H1 (cell line): ENCODE results near the gene NRBF2. TPM values are rescaled to one million over a fixed set of nuclear protein-coding genes. Genes with fewer than 3 reads are reported as not detected.

Experiments used
- CTCF ChIA-PET: fragments of 300-600 bp; sonication (Branson Sonifier 250); formaldehyde crosslinking; loops from one replicate; lab custom pipeline; 2021; ENCODE audit not compliant: partially characterized antibody; lab: Charles Lee
- POLR2A ChIA-PET: fragments of 300-600 bp; sonication (Branson Sonifier 250); formaldehyde crosslinking; loops from one replicate; lab custom pipeline; 2021; ENCODE audit warnings: inconsistent platforms; ENCODE audit not compliant: partially characterized antibody; lab: Charles Lee
- DNase-seq, 2 experiments: peaks; one replicate each; pipeline versions ENCODE4 v3.0.0 to v3.0.0-alpha.2; 2010 to 2022; ENCODE audit warnings: low spot score in 2 of 2, low read depth in 1 of 2, mixed read lengths in 1 of 2
- FAIRE-seq: peaks from 2 replicates; lab custom pipeline; 2011; peaks lifted over from hg19 to GRCh38; lab: Jason Lieb, UNC
- H2AFZ ChIP-seq: 2 replicates; pipeline ENCODE4 v1.8.1; 2012; ENCODE audit warnings: low read length, inconsistent platforms
- H2AK5ac ChIP-seq: 2 replicates; pipeline ENCODE4 v1.6.1; 2013; ENCODE audit warnings: low read depth, low read length
- H2BK120ac ChIP-seq: replicated peaks from 2 replicates; pipeline ENCODE3; 2013; ENCODE audit warnings: low read depth, low read length, inconsistent platforms
- H2BK12ac ChIP-seq: 2 replicates; pipeline ENCODE4 v1.6.1; 2013; ENCODE audit warnings: low read depth, low read length
- H2BK15ac ChIP-seq: 2 replicates; pipeline ENCODE4 v1.6.1; 2013; ENCODE audit warnings: low read length
- H2BK20ac ChIP-seq: 2 replicates; pipeline ENCODE4 v1.6.1; 2013; ENCODE audit warnings: low read length
- H2BK5ac ChIP-seq: 2 replicates; pipeline ENCODE4 v1.6.1; 2013; ENCODE audit warnings: low read depth, low read length
- H3K14ac ChIP-seq: 2 replicates; pipeline ENCODE4 v1.6.1; 2013; ENCODE audit warnings: inconsistent platforms; ENCODE audit not compliant: insufficient read length
- H3K18ac ChIP-seq: 2 replicates; pipeline ENCODE4 v1.6.1; 2013; ENCODE audit warnings: low read length; ENCODE audit errors: extremely low read depth
- H3K23ac ChIP-seq: 2 replicates; pipeline ENCODE4 v1.6.1; 2013; ENCODE audit warnings: inconsistent platforms; ENCODE audit not compliant: insufficient read length
- H3K23me2 ChIP-seq: 2 replicates; pipeline ENCODE4 v1.6.1; 2013; ENCODE audit warnings: low read depth, low read length
- H3K27ac ChIP-seq: 2 replicates; pipeline ENCODE4 v1.6.1; 2011; ENCODE audit warnings: low read depth, low read length, inconsistent platforms
- H3K27me3 ChIP-seq, 4 experiments: replicated peaks in 1 of 4; 1 replicate in 1 of 4; 2 replicates in 3 of 4; pipeline versions ENCODE4 v1.6.1 to v1.8.1; 2011 to 2013; ENCODE audit warnings: low read length in 3 of 4, mild to moderate bottlenecking in 3 of 4, inconsistent platforms in 2 of 4, mixed read lengths in 2 of 4, moderate library complexity in 1 of 4; ENCODE audit not compliant: control insufficient read depth in 3 of 4, insufficient read depth in 3 of 4; ENCODE audit errors: extremely low read depth in 1 of 4
- H3K36me3 ChIP-seq, 4 experiments: 2 replicates each; pipeline versions ENCODE4 v1.6.1 to v1.8.1; 2011 to 2013; ENCODE audit warnings: mild to moderate bottlenecking in 4 of 4, low read length in 3 of 4, moderate library complexity in 2 of 4, control low read depth in 1 of 4, inconsistent platforms in 1 of 4; ENCODE audit not compliant: insufficient read depth in 4 of 4, control insufficient read depth in 2 of 4
- H3K4ac ChIP-seq: replicated peaks from 2 replicates; pipeline ENCODE3; 2013; ENCODE audit warnings: low read length, low read depth, mixed read lengths, inconsistent platforms; ENCODE audit not compliant: insufficient read length
- H3K4me1 ChIP-seq, 4 experiments: replicated peaks in 1 of 4; 1 replicate in 1 of 4; 2 replicates in 3 of 4; pipeline versions ENCODE4 v1.6.1 to v1.8.1; 2011 to 2013; ENCODE audit warnings: low read length in 3 of 4, inconsistent platforms in 2 of 4, mixed read lengths in 1 of 4; ENCODE audit not compliant: insufficient read depth in 4 of 4, control insufficient read depth in 3 of 4
- H3K4me2 ChIP-seq, 2 experiments: 2 replicates each; pipeline versions ENCODE4 v1.6.1 to v1.8.1; 2011 to 2013; ENCODE audit warnings: low read depth in 2 of 2, low read length in 2 of 2, control low read depth in 1 of 2, inconsistent platforms in 1 of 2, mild to moderate bottlenecking in 1 of 2; ENCODE audit not compliant: insufficient read depth in 1 of 2
- H3K4me3 ChIP-seq, 4 experiments: fragments of 200-600, 300-600 bp in 1 of 4; sonication (generic), shearing (Covaris generic), sonication (Bioruptor Twin) in 1 of 4; 2 replicates each; pipeline versions ENCODE4 v1.5.1 to v1.8.1; 2011 to 2016; ENCODE audit warnings: low read length in 4 of 4, low read depth in 3 of 4, control low read depth in 2 of 4, inconsistent platforms in 2 of 4, mild to moderate bottlenecking in 2 of 4, mixed read lengths in 1 of 4, moderate library complexity in 1 of 4; ENCODE audit not compliant: insufficient read depth in 2 of 4; ENCODE audit errors: extremely low read depth in 1 of 4
- H3K56ac ChIP-seq: replicated peaks from 2 replicates; pipeline ENCODE3; 2013; ENCODE audit warnings: low read depth, mild to moderate bottlenecking, mixed read lengths, low read length, inconsistent platforms; ENCODE audit not compliant: insufficient read length
- H3K79me1 ChIP-seq: 2 replicates; pipeline ENCODE4 v1.6.1; 2013; ENCODE audit warnings: low read depth, low read length, control low read depth
- H3K79me2 ChIP-seq, 2 experiments: 2 replicates each; pipeline versions ENCODE4 v1.6.1 to v1.8.1; 2012 to 2013; ENCODE audit warnings: low read length in 2 of 2, mild to moderate bottlenecking in 2 of 2, inconsistent platforms in 1 of 2; ENCODE audit not compliant: insufficient read depth in 2 of 2, control insufficient read depth in 1 of 2
- H3K9ac ChIP-seq, 4 experiments: replicated peaks in 1 of 4; 1 replicate in 1 of 4; 2 replicates in 3 of 4; pipeline versions ENCODE4 v1.6.1 to v1.8.1; 2011 to 2013; ENCODE audit warnings: low read depth in 3 of 4, low read length in 3 of 4, control low read depth in 2 of 4, mild to moderate bottlenecking in 2 of 4, moderate library complexity in 2 of 4, inconsistent platforms in 1 of 4; ENCODE audit errors: extremely low read depth in 1 of 4
- H3K9me3 ChIP-seq, 2 experiments: 2 replicates each; pipeline versions ENCODE4 v1.6.1 to v1.8.1; 2012 to 2013; ENCODE audit warnings: mild to moderate bottlenecking in 2 of 2, moderate library complexity in 2 of 2, control low read depth in 1 of 2, inconsistent platforms in 1 of 2, low read depth in 1 of 2, low read length in 1 of 2, mixed read lengths in 1 of 2; ENCODE audit not compliant: insufficient read depth in 2 of 2
- H4K20me1 ChIP-seq, 2 experiments: replicated peaks in 1 of 2; 2 replicates each; pipeline versions ENCODE3 to v1.8.1; 2011 to 2013; ENCODE audit warnings: inconsistent platforms in 2 of 2, low read length in 2 of 2, mild to moderate bottlenecking in 1 of 2; ENCODE audit not compliant: insufficient read depth in 2 of 2, control insufficient read depth in 1 of 2
- H4K5ac ChIP-seq: 2 replicates; pipeline ENCODE4 v1.6.1; 2013; ENCODE audit warnings: low read length, low read depth, mixed read lengths, inconsistent platforms; ENCODE audit not compliant: insufficient read length
- H4K8ac ChIP-seq: 2 replicates; pipeline ENCODE4 v1.8.0; 2013; ENCODE audit warnings: mild to moderate bottlenecking, moderate library complexity, low read length, inconsistent platforms; ENCODE audit not compliant: insufficient read depth; ENCODE audit errors: extremely low read depth
- H4K91ac ChIP-seq: replicated peaks from 2 replicates; pipeline ENCODE3; 2013; ENCODE audit warnings: low read length, mixed read lengths, inconsistent platforms; ENCODE audit not compliant: insufficient read length
- ASH2L ChIP-seq: fragments of 200-600, 300-600 bp; sonication (generic); IDR thresholded peaks from one replicate; pipeline ENCODE4 v1.7.1; 2017; ENCODE audit warnings: low read length
- CBX5 ChIP-seq: fragments of 300-800, 300-1000 bp; sonication (generic); IDR thresholded peaks from 2 replicates; pipeline ENCODE4 v1.7.1; 2016; ENCODE audit warnings: antibody characterized with exemption, low read length, low read depth
- FOSL1 ChIP-seq: IDR thresholded peaks from 2 replicates; pipeline ENCODE4 v1.6.1; 2011; ENCODE audit warnings: mild to moderate bottlenecking, low read depth, low read length, moderate library complexity; ENCODE audit not compliant: insufficient read depth
- GABPA ChIP-seq: IDR thresholded peaks from 2 replicates; pipeline ENCODE4 v1.6.1; 2011; ENCODE audit warnings: mild to moderate bottlenecking, low read length, moderate library complexity, borderline replicate concordance; ENCODE audit not compliant: insufficient read depth
- KDM1A ChIP-seq: fragments of 200-600, 300-600 bp; sonication (generic); IDR thresholded peaks from 2 replicates; pipeline ENCODE4 v1.7.1; 2016; ENCODE audit warnings: mild to moderate bottlenecking, low read length, borderline replicate concordance
- KDM4A ChIP-seq: IDR thresholded peaks from one replicate; pipeline ENCODE4 v1.7.1; 2012; ENCODE audit warnings: low read depth, mild to moderate bottlenecking, moderate library complexity, low read length, inconsistent platforms; ENCODE audit not compliant: severe bottlenecking
- NANOG ChIP-seq: IDR thresholded peaks from 2 replicates; pipeline ENCODE4 v1.6.1; 2011; ENCODE audit warnings: low read length, low read depth, mild to moderate bottlenecking, inconsistent platforms; ENCODE audit not compliant: insufficient read depth, poor library complexity, severe bottlenecking
- POLR2A ChIP-seq, 2 experiments: IDR thresholded peaks; 1 replicate in 1 of 2; 2 replicates in 1 of 2; pipeline ENCODE4 v1.6.1; 2011; ENCODE audit warnings: low read depth in 2 of 2, low read length in 2 of 2, mild to moderate bottlenecking in 2 of 2; ENCODE audit errors: control extremely low read depth in 1 of 2
- POLR2AphosphoS5 ChIP-seq: IDR thresholded peaks from 2 replicates; pipeline ENCODE4 v1.6.1; 2011; ENCODE audit warnings: low read depth, low read length
- RAD21 ChIP-seq, 2 experiments: IDR thresholded peaks in 1 of 2; conservative IDR thresholded peaks in 1 of 2; 2 replicates each; pipeline ENCODE4 v1.6.1; 2011; ENCODE audit warnings: low read depth in 2 of 2, low read length in 2 of 2, improper control_type of control experiment in 1 of 2, inconsistent platforms in 1 of 2, mild to moderate bottlenecking in 1 of 2, moderate library complexity in 1 of 2
- SIX5 ChIP-seq: IDR thresholded peaks from 2 replicates; pipeline ENCODE4 v1.6.1; 2011; ENCODE audit warnings: mild to moderate bottlenecking, low read depth, low read length
- TBP ChIP-seq: IDR thresholded peaks from 2 replicates; pipeline ENCODE4 v1.6.1; 2011; ENCODE audit warnings: low read depth, low read length, improper control_type of control experiment
- TCF12 ChIP-seq: IDR thresholded peaks from 2 replicates; pipeline ENCODE4 v1.6.1; 2011; ENCODE audit warnings: low read depth, mild to moderate bottlenecking, low read length
- polyA plus RNA-seq, 7 experiments: library from polyadenylated mRNA; depleted of rRNA in 3 of 7; stranded (reverse) in 5 of 7; unstranded in 2 of 7; fragments of >200 nt in 5 of 7; fragments of 200-250 nt in 2 of 7; gene quantifications; 1 replicate in 5 of 7; 2 replicates in 1 of 7; 4 replicates in 1 of 7; pipeline versions ENCODE4 v1.2.1 to v1.2.3, GENCODE V29; 2011 to 2013; ENCODE audit warnings: missing spikeins in 2 of 7, mixed read lengths in 2 of 7
- total RNA-seq: library from RNA; stranded (reverse); fragmentation: NEBNext Ultra II Directional; extraction: Animal tissue kit (Norgen Biotek cat#: 25700); gene quantifications from 2 replicates; pipeline ENCODE4 v1.2.1, GENCODE V29; 2021
- TF ChIP-seq, protein P1 (sequence below): IDR thresholded peaks from 2 replicates; pipeline ENCODE4 v1.6.1; 2012; ENCODE audit warnings: inconsistent platforms

The NRBF2 gene
- total and polyA plus RNA-seq, 2 of the 8 experiments (the other 6 are each of a cell fraction or from before 2014, with no cell fraction given), result 11.0 to 29.9 TPM

DNA sequence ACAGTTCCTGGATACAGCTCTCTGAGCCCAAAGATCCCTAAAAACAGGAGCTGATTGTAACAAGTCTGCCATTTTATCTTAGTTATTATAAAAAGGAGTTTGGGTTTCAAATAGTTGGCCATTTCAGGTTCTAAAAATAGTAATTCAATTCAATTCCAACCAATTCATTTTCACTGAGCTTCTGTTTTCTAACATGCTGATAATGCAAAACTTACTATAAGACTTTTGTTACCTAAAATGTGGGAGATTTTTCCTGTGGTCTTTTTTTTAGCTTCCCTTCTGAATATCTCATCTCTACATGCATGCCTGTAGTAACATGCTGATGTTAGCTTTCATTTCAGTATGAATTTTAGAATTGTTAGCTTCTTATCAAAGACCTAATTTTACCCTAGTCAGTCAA is 13.4 kb downstream of the NRBF2 start:
- no peak overlapping the region for H2AFZ ChIP-seq
- no peak overlapping the region for H3K4ac ChIP-seq
- no peak overlapping the region for H3K14ac ChIP-seq
- DNase-seq (no peak), FAIRE-seq (no peak)
- no peak overlapping the region for H2AK5ac ChIP-seq
- no peak overlapping the region for H3K4me2 ChIP-seq
- ChIA-PET POLR2A (interaction anchor here (1.8 to 3.4 kb wide), 2 partner anchors 10 to 12 kb away, joined by 9 to 19 read pairs; partner anchors contain the start of gene NRBF2), CTCF (interaction anchor here (1.0 to 2.7 kb wide), 2 partner anchors 11 to 20 kb away, joined by 4 to 31 read pairs; no protein-coding TSS in a partner anchor)
- H2BK120ac ChIP-seq, result no peak overlapping the region
- peaks cover 0 to 79% of the 10 kb centered on the region in 2 experiments; a peak in 2 of 4 replicates for H3K79me2 ChIP-seq
- no peak overlapping the region for H4K91ac ChIP-seq
- no peak overlapping the region for H4K8ac ChIP-seq
- no peak overlapping the region for H4K5ac ChIP-seq
- no peak overlapping the region for H3K23ac ChIP-seq
- H4K20me1 ChIP-seq, result peaks cover 2 to 5% of the 10 kb centered on the region in 2 experiments
- 0 out of 2 replicates have a peak, but pooled peaks cover 2% of the 10 kb centered on the region for H3K79me1 ChIP-seq
- H3K36me3 ChIP-seq, result peaks cover 0 to 9% (median 0%) of the 10 kb centered on the region in 4 experiments; a peak in 1 of 8 replicates
- no peak overlapping the region for H2BK12ac ChIP-seq
- H3K23me2 ChIP-seq, result no peaks in the 10 kb centered on the region
- no peak overlapping the region for H3K18ac ChIP-seq
- no peak overlapping the region for H3K9ac ChIP-seq
- no peaks in the 10 kb centered on the region for H3K9me3 ChIP-seq
- no peak overlapping the region for H2BK15ac ChIP-seq
- H2BK20ac ChIP-seq, result no peak overlapping the region
- H3K56ac ChIP-seq, result no peak overlapping the region
- no peaks in the 10 kb centered on the region for H3K27me3 ChIP-seq
- H3K27ac ChIP-seq, result no peak overlapping the region
- no peaks in the 10 kb centered on the region; a peak in 1 of 7 replicates for H3K4me1 ChIP-seq
- no peak overlapping the region for H2BK5ac ChIP-seq
- H3K4me3 ChIP-seq, result no peak overlapping the region
- no peak for TF ChIP-seq TBP
- TF ChIP-seq TCF12, result no peak
- no peak for TF ChIP-seq ASH2L
- TF ChIP-seq CBX5, result no peak
- TF ChIP-seq RAD21 (IDR thresholded peaks at IDR 0.05 in 1 of 2, conservative IDR thresholded peaks at IDR 0.05 in 1 of 2; ENCODE audit: low read depth in 2 of 2, low read length in 2 of 2), result no peak
- no peak for TF ChIP-seq POLR2AphosphoS5
- no peak for TF ChIP-seq GABPA
- no peak for TF ChIP-seq KDM1A
- TF ChIP-seq, protein P1, sequence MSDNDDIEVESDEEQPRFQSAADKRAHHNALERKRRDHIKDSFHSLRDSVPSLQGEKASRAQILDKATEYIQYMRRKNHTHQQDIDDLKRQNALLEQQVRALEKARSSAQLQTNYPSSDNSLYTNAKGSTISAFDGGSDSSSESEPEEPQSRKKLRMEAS, result no peak
- TF ChIP-seq NANOG, result no peak
- no peak for TF ChIP-seq FOSL1
- TF ChIP-seq KDM4A, result no peak
- TF ChIP-seq POLR2A (IDR thresholded peaks at IDR 0.05; ENCODE audit: control extremely low read depth in 1 of 2, low read depth in 2 of 2, low read length in 2 of 2), result no peak
- no peak for TF ChIP-seq SIX5
